ENCODE measurements around the gene WNT5A.

WNT5A gene

DNA sequence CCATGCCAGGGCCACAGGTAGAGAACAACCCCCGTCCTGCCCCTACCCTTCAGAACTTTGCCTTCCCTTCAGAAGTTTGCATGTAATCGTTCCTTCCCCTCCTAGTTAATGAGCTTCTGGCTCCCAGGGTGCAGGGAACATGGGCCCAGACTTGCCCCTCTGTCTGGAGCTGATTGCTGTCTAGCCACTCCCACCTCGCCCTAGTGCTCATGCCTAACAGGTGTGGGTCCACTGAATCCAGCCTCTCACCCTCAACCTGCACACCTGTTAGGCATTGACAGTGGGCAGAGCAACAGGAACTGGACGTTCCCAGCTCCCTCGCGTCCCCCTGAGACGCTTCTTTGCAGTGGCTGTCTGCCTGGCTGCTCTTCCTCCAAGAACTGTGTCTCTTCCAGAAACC lies 40.3 kb downstream of the WNT5A start:
- no peak for DNase-seq (ENCODE audit: low read depth in 2 of 2)

DNA sequence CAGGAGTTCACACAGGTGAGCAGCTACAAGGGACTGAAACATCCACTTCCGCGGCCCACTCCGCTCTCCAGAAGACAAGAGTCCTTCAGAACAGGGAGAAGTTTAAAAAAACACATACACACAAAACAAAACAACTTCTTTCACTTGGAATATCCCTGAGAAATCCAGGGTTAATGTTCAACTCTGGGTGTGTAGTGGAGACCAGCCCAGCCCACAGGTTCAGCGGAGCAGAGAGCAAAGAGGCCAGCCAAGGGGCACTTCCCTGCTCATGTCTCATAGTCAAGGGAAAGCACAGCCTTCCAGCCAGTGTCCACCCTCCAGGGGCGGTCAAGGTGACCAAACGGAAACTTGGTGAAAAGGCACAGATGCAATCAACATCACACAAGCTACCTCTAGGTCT lies 41.6 kb downstream of the WNT5A start:
- no peak for DNase-seq (ENCODE audit: low read depth in 2 of 2)

DNA sequence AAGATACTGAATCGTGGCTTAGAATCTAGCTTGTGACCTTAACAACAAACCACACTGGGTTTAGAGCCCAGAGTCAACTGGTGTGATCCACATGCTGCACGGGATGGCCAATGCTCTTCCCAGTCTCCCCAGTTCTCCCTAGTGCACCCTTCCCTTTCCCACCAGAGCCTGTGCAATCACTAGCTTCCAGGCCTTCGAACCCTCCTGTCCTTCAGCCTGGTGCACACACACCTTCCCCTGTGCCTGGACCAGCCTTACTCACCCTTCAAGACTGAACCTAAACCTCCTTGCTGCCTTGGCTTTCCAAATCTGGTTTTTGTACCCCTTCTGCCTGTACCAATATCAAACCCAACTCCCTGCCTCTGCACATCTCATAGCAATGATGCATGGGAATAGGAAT lies 43.8 kb downstream of the WNT5A start:
- no peak for DNase-seq (ENCODE audit: low read depth in 2 of 2)

DNA sequence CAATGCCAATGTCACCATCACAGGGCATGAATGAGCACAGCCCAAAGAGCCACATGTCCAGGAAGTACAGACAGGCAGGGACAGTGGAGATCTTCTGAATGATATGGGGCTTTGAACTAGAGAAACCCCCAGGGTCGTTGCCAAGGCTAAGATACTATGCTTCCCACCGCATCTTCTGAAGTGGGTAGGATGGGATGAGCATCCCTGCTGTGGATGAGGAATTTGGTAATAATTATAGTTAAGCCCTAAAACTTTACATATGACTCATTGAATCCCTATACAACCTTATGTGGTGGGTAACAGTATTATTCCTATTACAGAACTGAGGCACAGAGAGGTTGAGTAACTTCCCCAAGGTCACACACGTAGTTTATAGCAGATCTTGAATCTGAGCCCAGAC lies 44.2 kb downstream of the WNT5A start:
- DNase-seq (ENCODE audit: low read depth in 2 of 2) = no peak

GRCh38 chr3:55441499-55441898 lies 45.6 kb downstream of the WNT5A start:
- DNase-seq (ENCODE audit: low read depth in 2 of 2) = no peak

DNA sequence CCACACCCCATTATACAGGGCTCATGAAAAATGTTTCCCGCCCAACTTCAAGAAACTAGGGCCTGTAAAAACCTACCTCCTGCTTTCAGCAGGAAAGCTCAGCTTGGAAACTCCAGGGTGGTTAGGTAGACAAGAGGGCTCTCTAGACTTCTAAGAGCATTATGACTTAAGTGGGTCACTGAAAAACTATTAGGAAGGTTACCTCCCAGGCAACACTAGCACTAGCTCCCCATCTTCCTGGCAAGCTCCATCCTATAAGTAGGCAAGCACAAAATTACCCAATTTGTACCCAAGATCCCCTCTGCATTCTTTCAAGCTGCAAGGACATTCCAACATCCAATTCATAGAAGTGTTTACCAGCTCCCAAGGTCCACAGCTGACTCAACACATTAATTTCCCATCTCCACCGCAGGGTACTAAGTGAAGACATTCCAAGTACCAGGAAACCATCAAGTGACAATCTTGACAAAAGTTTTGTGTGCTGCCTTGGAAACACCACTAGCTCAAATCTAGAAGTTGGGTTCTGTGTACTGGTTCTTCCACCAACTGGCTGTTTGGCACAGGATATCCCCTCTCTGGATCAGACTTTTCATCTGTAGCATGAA lies 46.9 kb downstream of the WNT5A start:
- DNase-seq (ENCODE audit: low read depth in 2 of 2) = no peak

DNA sequence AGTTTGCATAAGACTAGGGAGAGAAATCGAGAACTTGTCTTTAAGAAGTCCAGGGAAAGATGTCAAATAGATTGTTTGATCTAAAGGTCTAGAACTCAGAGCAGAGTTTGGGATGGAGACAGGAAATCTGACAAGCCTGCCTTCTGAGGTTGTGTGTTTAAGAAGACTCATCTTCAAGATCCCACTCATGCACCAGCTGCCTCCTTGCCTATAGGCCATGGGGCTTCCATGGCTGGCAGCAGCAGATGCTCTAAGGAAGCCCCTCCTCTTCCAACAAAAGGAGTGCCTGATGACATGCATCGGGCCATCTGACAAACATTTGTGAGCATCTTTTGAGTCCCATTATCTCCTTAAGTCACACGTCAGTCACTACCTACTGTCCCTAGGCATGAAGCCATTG lies 47.4 kb downstream of the WNT5A start:
- no peak for DNase-seq (ENCODE audit: low read depth in 2 of 2)

DNA sequence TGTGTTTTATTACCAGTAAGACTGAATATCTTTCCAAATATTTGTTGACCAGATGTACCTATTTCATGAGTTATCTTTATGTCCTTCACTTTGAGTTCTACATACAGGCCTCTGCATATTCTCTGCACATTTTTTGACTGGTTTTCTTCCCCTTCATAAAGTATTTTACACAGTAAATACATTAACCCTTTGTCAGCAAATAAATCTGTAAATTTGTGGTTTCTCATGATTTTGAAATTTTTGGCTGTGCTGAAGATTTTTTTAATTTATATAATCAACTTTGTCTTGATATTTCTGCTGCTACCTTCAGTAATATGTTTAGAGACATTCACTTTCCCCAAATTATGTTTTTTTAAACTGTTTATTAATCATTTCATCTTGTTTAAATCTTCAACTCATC lies 50.5 kb downstream of the WNT5A start:
- DNase-seq (ENCODE audit: low read depth in 2 of 2) = no peak

DNA sequence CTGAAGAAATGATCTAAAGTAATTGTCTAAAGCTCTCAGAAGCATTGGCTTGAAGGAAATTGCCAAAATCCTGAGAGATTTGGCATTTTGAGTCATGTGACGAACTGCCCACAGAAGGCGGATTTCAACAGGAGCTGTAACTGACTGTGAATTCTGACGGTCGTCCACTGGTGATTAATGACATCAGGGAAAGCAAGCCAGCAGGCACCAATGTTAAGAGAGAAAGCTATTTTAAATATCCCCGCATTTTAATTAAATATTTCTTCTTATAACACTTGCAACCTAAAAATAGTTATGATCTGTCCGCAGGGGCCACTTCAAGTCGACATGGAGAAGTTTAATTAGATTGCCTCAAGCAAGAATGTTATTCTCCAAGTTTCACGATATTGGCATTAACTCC lies 51.6 kb downstream of the WNT5A start:
- DNase-seq (ENCODE audit: low read depth in 2 of 2) = no peak

DNA sequence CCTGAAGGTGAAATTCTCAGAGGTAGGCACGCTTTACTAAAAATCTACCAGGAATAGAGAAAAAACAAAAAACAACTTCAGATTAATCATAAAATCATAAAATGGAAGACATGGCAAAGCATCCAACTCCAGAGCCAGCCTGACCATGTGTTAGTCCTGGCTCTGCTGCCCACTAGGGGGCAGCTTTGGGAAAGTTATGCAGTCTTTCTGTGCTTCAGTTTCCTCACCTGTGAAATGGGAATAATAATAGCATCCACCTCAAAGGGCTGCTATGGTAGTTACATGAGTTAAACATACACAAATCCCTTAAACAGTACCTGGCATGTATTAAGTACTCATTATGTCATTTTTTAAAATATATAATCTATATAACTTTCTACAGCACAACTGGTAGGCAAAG lies 52.3 kb downstream of the WNT5A start:
- DNase-seq (ENCODE audit: low read depth in 2 of 2) = no peak

GRCh38 chr3:55431041-55431440 lies 56.1 kb downstream of the WNT5A start:
- DNase-seq (ENCODE audit: low read depth in 2 of 2) = no peak

DNA sequence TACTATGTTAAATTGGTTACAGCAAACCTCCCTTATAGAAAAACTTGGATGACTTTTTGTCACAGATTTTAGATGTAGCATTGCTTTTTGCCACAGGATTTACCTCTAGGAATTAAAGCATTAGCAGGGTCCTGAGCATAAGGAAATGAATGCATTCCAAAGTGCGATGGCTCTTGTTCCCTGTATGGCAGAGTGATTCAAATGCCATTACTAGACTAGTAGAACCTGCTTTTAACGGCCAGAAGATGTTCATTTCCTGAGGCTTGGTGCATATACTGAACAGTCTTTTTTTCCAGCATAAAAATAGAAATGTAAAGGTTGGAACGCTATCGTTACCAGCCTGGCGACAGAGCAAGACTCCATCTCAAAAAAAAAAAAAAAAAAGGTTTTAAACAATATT lies 59.4 kb downstream of the WNT5A start:
- DNase-seq (ENCODE audit: low read depth in 2 of 2) = no peak

- DNase-seq (ENCODE audit: low read depth in 2 of 2) = no peak
Measured at GRCh38 chr3:55426486-55426885, 60.6 kb downstream of the WNT5A start.

GRCh38 chr3:55423782-55424181 lies 63.3 kb downstream of the WNT5A start:
- DNase-seq (ENCODE audit: low read depth in 2 of 2) = no peak

DNA sequence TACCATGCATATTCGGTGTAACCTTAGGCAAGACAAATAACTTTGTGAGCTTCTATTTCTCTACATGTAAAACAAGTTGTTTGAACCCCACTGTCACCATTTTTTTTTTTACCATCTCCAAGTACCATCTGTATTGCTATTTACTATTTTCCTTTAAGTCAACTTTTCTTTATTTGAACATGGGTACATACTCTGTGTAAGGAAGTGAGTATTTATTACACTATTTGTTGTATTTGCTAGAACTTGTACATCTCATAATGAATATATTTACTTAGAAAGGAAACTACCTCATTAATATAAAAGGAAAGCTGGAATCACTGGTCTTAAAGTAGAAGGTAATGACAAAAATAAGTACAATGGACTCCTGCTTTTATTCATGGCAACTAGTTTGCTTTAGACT lies 69.9 kb downstream of the WNT5A start:
- DNase-seq (ENCODE audit: low read depth in 2 of 2) = no peak

DNA sequence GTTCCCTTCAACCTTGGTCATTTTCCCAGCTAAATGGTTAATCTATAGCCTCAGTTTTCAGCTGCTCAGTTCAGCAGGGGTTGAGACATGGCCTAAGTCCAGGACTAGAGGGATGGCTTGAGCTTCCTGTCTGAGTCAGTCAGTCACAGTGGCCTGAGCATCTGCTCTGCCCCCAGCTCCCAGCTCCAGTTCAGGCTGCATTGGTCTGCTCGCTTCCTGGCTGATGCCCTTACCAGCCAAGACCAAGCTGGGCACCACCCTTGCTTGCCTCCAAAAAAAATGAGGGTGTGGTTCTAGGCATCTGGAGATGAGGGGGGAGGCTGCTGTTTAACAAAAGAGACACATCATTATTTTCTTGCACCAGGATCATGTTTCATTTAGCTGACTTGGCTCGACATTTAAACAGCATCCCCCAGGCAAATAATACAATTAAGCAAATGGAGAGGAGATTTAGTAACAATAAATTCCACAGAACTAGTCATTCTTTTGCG lies 70.7 kb downstream of the WNT5A start:
- no peak for DNase-seq (ENCODE audit: low read depth in 2 of 2)
